Cardiac fibroblast (primary cell): Measurements from ENCODE around the gene CD48.

Experiments
- DNase-seq, 2 donors: peaks; one replicate each; pipeline versions ENCODE4 v3.0.0 to v3.0.0-alpha.2; 2010; ENCODE audit warnings: low read depth in 2 of 2
- H3K4me3 ChIP-seq, 2 donors: replicated peaks in 1 of 2; 1 replicate in 1 of 2; 2 replicates in 1 of 2; pipeline ENCODE4 v1.5.1; 2011; ENCODE audit warnings: low read depth in 2 of 2, low read length in 2 of 2, mild to moderate bottlenecking in 2 of 2, moderate library complexity in 1 of 2
- TF ChIP-seq, protein P1 (sequence below): IDR thresholded peaks from one replicate; pipeline ENCODE4 v1.5.1; 2011; ENCODE audit warnings: low read depth, mild to moderate bottlenecking, low read length, inconsistent platforms

The CD48 gene

DNA sequence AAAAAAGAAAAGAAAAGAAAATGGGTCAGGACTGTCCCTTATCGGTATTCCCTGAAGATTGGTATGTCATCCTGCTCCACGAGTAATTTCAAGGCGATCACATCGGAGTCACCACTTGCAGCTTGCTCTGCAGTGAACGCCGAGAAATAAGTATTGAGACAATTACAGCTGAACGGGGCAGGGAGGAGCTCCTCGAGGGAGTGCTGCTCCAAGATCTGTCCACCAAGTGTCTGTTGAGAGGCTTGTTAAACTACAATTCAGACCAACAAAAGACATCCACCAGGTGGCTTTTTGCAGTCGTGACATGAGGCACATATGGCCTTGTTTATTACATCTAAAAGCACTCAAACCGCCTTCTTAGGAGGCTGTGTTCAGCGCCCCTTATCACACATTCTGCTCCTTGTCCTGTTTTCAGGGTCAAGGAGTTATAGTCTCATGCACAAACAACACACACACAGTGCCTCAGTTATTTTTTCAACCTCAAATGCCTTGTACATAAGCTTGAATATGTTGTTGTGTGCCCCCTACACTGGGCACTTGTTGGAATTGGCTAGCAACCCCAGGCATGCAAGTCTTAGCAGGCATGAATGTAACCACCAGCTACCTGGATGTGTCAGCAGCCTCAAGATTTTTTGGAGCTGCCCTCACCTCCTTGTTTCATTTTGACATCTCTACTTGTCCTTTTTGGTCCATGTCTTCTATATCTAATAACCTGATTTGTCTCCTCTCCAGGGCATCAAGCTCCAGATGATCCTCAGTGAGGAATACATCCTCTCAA is 13.0 kb upstream of the CD48 start:
- no peak for DNase-seq
- TF ChIP-seq, protein P1, sequence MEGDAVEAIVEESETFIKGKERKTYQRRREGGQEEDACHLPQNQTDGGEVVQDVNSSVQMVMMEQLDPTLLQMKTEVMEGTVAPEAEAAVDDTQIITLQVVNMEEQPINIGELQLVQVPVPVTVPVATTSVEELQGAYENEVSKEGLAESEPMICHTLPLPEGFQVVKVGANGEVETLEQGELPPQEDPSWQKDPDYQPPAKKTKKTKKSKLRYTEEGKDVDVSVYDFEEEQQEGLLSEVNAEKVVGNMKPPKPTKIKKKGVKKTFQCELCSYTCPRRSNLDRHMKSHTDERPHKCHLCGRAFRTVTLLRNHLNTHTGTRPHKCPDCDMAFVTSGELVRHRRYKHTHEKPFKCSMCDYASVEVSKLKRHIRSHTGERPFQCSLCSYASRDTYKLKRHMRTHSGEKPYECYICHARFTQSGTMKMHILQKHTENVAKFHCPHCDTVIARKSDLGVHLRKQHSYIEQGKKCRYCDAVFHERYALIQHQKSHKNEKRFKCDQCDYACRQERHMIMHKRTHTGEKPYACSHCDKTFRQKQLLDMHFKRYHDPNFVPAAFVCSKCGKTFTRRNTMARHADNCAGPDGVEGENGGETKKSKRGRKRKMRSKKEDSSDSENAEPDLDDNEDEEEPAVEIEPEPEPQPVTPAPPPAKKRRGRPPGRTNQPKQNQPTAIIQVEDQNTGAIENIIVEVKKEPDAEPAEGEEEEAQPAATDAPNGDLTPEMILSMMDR = no peak
- no peak overlapping the region for H3K4me3 ChIP-seq

DNA sequence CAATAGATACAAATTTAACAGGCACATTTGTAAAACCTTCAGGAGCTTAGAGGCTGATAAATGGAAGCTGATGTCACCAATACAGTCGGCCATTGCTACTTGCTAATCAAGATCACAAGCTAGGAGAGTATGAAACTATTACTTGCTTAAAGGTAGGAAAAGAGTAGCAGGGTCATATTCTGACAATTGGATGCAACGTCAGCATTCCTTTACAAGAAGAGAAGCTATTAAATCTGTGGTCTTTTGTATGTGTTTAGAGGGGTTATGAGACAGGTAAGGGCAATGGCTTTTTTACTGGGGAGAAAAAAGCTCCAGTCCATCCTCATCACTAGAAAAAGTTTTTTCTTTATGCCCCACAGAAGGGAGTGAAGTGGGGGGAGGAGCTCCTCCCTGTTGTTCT is 11.7 kb upstream of the CD48 start:
- no peak overlapping the region for H3K4me3 ChIP-seq
- TF ChIP-seq, protein P1 = no peak
- DNase-seq = no peak

DNA sequence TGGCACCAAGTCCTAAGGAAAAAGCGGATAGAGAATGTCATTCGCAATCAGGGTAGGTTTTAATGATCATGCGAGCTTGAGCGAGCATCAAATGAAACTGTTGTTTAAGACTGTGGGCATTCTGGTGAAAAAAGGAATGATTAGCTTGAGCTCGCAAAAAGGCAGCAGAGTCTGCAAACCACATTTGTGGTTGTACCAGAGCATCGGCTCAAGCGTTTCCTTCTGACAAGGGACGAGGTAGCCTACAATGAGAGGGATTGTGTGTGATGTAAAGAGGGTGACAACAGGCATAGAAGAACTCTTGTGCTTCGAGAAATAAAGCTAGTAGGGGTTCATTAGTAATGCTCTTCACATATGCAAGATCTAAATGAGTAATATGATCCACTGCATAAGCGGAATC is 11.1 kb upstream of the CD48 start:
- TF ChIP-seq, protein P1 = no peak
- H3K4me3 ChIP-seq = no peak overlapping the region
- no peak for DNase-seq

DNA sequence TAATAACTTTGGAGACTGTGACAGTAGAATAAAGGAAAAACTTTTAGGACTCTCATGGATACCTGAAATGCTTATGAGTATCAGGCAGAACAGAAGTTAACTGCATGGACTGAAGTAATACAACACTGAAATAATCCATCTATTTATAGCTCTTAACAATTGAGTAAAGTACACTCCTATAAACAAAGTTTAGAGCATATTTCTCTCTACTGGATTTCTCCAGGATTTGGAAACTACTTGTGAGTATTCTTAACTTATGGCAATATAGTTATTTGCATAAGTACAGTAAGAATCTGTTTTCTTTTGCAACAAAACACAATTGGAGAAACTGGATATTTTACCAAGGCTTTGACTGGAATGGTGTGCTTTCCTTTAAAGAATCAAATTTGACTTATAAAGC is 9.9 kb upstream of the CD48 start:
- no peak for DNase-seq
- TF ChIP-seq, protein P1 = no peak
- H3K4me3 ChIP-seq = no peak overlapping the region

DNA sequence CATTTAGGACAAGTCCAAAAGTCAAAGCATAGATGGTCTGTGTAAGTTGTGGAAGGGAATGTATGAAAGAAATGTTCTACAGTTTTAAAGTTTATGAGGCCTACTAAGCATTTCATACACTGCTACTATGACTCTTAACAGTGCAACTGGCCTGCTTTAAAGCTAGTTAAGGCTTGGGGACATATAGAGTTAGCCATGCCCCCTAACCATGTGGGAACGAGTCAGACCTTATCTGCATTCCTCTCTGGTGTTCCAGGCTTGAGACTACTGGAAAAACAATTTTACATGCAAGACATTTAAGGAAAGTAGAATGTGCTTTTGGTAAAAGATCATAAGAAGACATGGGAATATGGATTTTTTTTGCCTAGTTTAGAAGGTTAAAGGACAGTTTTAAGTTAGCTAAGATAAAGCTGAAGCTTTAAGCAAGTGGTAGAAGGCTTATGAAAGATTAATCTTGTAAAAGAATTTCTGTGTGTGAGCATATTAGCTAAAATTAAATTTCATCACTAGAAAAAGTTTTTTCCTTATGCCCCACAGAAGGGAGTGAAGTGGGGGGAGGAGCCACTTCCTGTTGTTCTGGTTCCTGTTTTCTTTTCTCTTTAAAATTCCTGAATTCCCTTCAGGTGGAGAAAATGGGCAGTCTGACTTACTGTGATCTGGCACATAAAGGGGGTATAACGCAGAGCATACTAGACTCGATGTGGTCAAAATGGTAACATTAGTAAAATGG is 8.9 kb upstream of the CD48 start:
- TF ChIP-seq, protein P1 = no peak
- H3K4me3 ChIP-seq = no peak overlapping the region
- peak in 1 of 2 donors; percentile 19 for DNase-seq

DNA sequence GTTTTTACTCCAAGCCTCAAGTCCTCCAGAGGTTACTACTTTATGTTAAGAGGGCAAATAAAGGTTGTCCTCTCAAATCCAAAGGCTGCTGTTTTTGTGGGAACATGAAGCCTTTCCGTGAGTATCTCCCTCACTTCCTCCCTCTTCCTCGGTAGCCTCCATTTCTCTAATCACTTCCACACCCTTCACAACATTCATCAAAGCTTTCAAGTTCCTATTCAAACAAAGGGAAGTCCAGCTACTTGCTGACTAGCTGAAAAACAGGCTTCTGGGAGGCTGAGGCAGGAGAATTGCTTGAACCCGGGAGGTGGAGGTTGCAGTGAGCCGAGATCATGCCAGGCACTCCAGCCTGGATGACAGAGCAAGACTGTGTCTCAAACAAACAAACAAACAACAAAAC is 6.6 kb upstream of the CD48 start:
- no peak overlapping the region for H3K4me3 ChIP-seq
- DNase-seq = no peak
- TF ChIP-seq, protein P1 = no peak
